ENCODE data around the gene UFL1. TPM values are rescaled to one million over a fixed set of nuclear protein-coding genes. Genes with fewer than 3 reads are reported as not detected.

The UFL1 gene
- polyA plus RNA-seq, 1 donor from 2014 or later: 20.6 TPM

GRCh38 chr6:96576221-96576620 is 54.6 kb downstream of the UFL1 start:
- Histone ChIP-seq H3K9me3 (ENCODE audit: low read length) (no peaks in the 10 kb centered on the region), H3K4me2 (ENCODE audit: low read length) (no peak overlapping the region), H3F3A (ENCODE audit: insufficient read depth, low read length, poor library complexity, severe bottlenecking) (no peaks in the 10 kb centered on the region), H3K36me3 (ENCODE audit: insufficient read depth, low read length) (no peaks in the 10 kb centered on the region), H3K4me3 (ENCODE audit: low read length) (no peak overlapping the region), H3K27ac (ENCODE audit: low read length) (no peak overlapping the region), H3K27me3 (ENCODE audit: insufficient read depth, low read depth, low read length) (no peaks in the 10 kb centered on the region), H2AFZ (ENCODE audit: low read depth, low read length) (no peak overlapping the region), H3K9me2 (ENCODE audit: insufficient read depth, low read length) (no peaks in the 10 kb centered on the region), H3K79me2 (replicated peaks; ENCODE audit: insufficient read depth, low read length) (no peaks in the 10 kb centered on the region), H4K20me1 (ENCODE audit: insufficient read depth) (no peaks in the 10 kb centered on the region), H3K9ac (ENCODE audit: low read length) (no peak overlapping the region)
- TF ChIP-seq EZH2 (IDR thresholded peaks at IDR 0.05; ENCODE audit: borderline replicate concordance, insufficient read depth, low read length, poor library complexity, severe bottlenecking): no peak
- TF ChIP-seq POLR2AphosphoS5 (IDR thresholded peaks at IDR 0.05): no peak
- no peak for TF ChIP-seq RAD21 (conservative IDR thresholded peaks at IDR 0.05)
- TF ChIP-seq, protein P1, sequence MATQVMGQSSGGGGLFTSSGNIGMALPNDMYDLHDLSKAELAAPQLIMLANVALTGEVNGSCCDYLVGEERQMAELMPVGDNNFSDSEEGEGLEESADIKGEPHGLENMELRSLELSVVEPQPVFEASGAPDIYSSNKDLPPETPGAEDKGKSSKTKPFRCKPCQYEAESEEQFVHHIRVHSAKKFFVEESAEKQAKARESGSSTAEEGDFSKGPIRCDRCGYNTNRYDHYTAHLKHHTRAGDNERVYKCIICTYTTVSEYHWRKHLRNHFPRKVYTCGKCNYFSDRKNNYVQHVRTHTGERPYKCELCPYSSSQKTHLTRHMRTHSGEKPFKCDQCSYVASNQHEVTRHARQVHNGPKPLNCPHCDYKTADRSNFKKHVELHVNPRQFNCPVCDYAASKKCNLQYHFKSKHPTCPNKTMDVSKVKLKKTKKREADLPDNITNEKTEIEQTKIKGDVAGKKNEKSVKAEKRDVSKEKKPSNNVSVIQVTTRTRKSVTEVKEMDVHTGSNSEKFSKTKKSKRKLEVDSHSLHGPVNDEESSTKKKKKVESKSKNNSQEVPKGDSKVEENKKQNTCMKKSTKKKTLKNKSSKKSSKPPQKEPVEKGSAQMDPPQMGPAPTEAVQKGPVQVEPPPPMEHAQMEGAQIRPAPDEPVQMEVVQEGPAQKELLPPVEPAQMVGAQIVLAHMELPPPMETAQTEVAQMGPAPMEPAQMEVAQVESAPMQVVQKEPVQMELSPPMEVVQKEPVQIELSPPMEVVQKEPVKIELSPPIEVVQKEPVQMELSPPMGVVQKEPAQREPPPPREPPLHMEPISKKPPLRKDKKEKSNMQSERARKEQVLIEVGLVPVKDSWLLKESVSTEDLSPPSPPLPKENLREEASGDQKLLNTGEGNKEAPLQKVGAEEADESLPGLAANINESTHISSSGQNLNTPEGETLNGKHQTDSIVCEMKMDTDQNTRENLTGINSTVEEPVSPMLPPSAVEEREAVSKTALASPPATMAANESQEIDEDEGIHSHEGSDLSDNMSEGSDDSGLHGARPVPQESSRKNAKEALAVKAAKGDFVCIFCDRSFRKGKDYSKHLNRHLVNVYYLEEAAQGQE (IDR thresholded peaks at IDR 0.05; ENCODE audit: borderline replicate concordance): no peak
- no peak for TF ChIP-seq CTCF (IDR thresholded peaks at IDR 0.05; ENCODE audit: poor library complexity, severe bottlenecking)
- TF ChIP-seq MXI1 (conservative IDR thresholded peaks at IDR 0.05; ENCODE audit: poor library complexity, severe bottlenecking): no peak
- TF ChIP-seq TAF1 (IDR thresholded peaks at IDR 0.05; ENCODE audit: low read depth): no peak
- TF ChIP-seq EP300 (conservative IDR thresholded peaks at IDR 0.05; ENCODE audit: poor library complexity, severe bottlenecking): no peak
- TF ChIP-seq SMC3 (conservative IDR thresholded peaks at IDR 0.05; ENCODE audit: poor library complexity): no peak

DNA sequence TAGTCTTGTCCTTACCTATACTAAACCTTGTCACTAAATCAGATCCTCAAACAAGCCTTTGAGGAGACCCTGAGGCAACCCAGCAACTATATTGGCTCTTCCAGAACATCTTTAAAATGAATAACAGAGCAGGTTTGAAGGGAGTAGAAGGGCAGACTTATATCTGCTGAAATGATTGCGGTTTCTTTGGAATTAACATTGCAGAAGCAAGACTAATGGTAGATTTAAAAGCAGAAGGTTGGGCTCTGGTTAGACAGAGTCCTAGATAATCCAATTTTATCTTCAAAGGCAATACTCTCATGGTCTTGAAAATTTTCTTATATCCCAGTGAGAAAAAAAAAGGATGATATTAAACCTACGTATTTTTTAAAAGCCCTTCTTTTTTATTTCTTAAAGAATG is 60.4 kb downstream of the UFL1 start:
- Histone ChIP-seq H3K36me3 (ENCODE audit: insufficient read depth, low read length) (no peaks in the 10 kb centered on the region), H3K9me2 (ENCODE audit: insufficient read depth, low read length) (no peaks in the 10 kb centered on the region), H3K9me3 (ENCODE audit: low read length) (no peaks in the 10 kb centered on the region), H3K4me3 (ENCODE audit: low read length) (no peak overlapping the region), H3K4me2 (ENCODE audit: low read length) (no peak overlapping the region), H3K79me2 (replicated peaks; ENCODE audit: insufficient read depth, low read length) (no peaks in the 10 kb centered on the region), H3K9ac (ENCODE audit: low read length) (no peak overlapping the region), H3F3A (ENCODE audit: insufficient read depth, low read length, poor library complexity, severe bottlenecking) (no peaks in the 10 kb centered on the region), H2AFZ (ENCODE audit: low read depth, low read length) (no peak overlapping the region), H4K20me1 (ENCODE audit: insufficient read depth) (no peaks in the 10 kb centered on the region), H3K27me3 (ENCODE audit: insufficient read depth, low read depth, low read length) (no peaks in the 10 kb centered on the region), H3K27ac (ENCODE audit: low read length) (no peak overlapping the region)
- no peak for TF ChIP-seq MXI1 (conservative IDR thresholded peaks at IDR 0.05; ENCODE audit: poor library complexity, severe bottlenecking)
- TF ChIP-seq SMC3 (conservative IDR thresholded peaks at IDR 0.05; ENCODE audit: poor library complexity): no peak
- no peak for TF ChIP-seq RAD21 (conservative IDR thresholded peaks at IDR 0.05)
- TF ChIP-seq, protein P1 (IDR thresholded peaks at IDR 0.05; ENCODE audit: borderline replicate concordance): no peak
- no peak for TF ChIP-seq POLR2AphosphoS5 (IDR thresholded peaks at IDR 0.05)
- no peak for TF ChIP-seq CTCF (IDR thresholded peaks at IDR 0.05; ENCODE audit: poor library complexity, severe bottlenecking)
- TF ChIP-seq EP300 (conservative IDR thresholded peaks at IDR 0.05; ENCODE audit: poor library complexity, severe bottlenecking): no peak
- TF ChIP-seq TAF1 (IDR thresholded peaks at IDR 0.05; ENCODE audit: low read depth): no peak
- TF ChIP-seq EZH2 (IDR thresholded peaks at IDR 0.05; ENCODE audit: borderline replicate concordance, insufficient read depth, low read length, poor library complexity, severe bottlenecking): no peak
